Thoracic aorta (tissue), 2 donors: ENCODE measurements around the gene CD63. TPM values are rescaled to one million over a fixed set of nuclear protein-coding genes. Genes with fewer than 3 reads are reported as not detected.

Source experiments
- ATAC-seq: fragments of 150-250 bp; one replicate; pipeline ENCODE4 v1.8.0; 2017; ENCODE audit warnings: low read depth; ENCODE audit not compliant: insufficient number of reproducible peaks, low FRiP score
- DNase-seq: peaks from one replicate; pipeline ENCODE4 v3.0.0-alpha.2; 2020; ENCODE audit warnings: low spot score
- H3K27ac ChIP-seq, 2 donors: fragments of 200-600 bp; sonication (generic); 1 replicate in 1 of 2; 2 replicates in 1 of 2; pipeline ENCODE4 v1.5.1; 2016; ENCODE audit warnings: mild to moderate bottlenecking in 2 of 2, moderate library complexity in 2 of 2
- H3K27me3 ChIP-seq: fragments of 200-600 bp; sonication (generic); replicated peaks from 2 replicates; pipeline ENCODE4 v1.6.0; 2016; ENCODE audit warnings: mild to moderate bottlenecking; ENCODE audit not compliant: insufficient read depth
- H3K36me3 ChIP-seq: fragments of 200-600 bp; sonication (generic); one replicate; pipeline ENCODE4 v1.5.1; 2016
- H3K4me1 ChIP-seq, 2 donors: fragments of 200-600 bp; sonication (generic); 1 replicate in 1 of 2; 2 replicates in 1 of 2; pipeline versions ENCODE4 v1.5.1 to v1.6.0; 2016; ENCODE audit warnings: low read depth in 2 of 2, mild to moderate bottlenecking in 1 of 2; ENCODE audit not compliant: control insufficient read depth in 1 of 2
- H3K4me3 ChIP-seq: fragments of 200-600 bp; sonication (generic); 2 replicates; pipeline ENCODE4 v1.5.1; 2016; ENCODE audit warnings: mild to moderate bottlenecking
- H3K9me3 ChIP-seq: fragments of 200-600 bp; sonication (generic); 2 replicates; pipeline ENCODE4 v1.5.1; 2016
- total RNA-seq, 2 donors: library from RNA; depleted of rRNA; stranded (reverse); fragments of >200 nt; gene quantifications; one replicate each; pipeline versions ENCODE4 v1.1.0 to v1.2.3, GENCODE V29; 2016
- TF ChIP-seq, protein P1 (sequence below): fragments of 200-600 bp; sonication (generic); IDR thresholded peaks from one replicate; pipeline ENCODE4 v1.5.1; 2019; ENCODE audit warnings: antibody characterized with exemption

The CD63 gene
- total RNA-seq, 2 donors from 2014 or later = 615 to 776 TPM

DNA sequence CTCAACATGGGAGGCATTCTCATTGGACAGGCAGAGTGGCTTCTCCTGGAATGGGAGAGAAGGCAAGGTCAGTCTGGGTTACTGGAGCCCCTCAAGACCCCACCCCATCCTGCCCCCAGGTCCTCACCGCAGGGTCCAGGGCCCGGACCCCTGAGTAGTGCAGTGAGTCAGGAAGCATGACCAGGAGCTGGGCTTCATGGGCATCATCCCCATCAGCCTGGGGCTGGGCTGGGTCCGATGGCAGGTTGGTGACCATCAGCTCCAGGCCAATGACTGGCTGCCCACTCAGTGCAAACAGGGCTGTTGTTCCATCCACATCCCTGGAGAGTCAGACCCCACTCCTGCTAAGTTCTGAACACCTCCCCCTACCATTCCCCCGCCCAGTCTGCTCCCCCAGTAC, 34.2 kb downstream of the CD63 start:
- H3K36me3 ChIP-seq = peaks cover 78% of the 10 kb centered on the region
- H3K4me1 ChIP-seq = no peaks in the 10 kb centered on the region
- H3K9me3 ChIP-seq = no peaks in the 10 kb centered on the region
- no peak overlapping the region for H3K4me3 ChIP-seq
- no peaks in the 10 kb centered on the region for H3K27me3 ChIP-seq
- TF ChIP-seq, protein P1, sequence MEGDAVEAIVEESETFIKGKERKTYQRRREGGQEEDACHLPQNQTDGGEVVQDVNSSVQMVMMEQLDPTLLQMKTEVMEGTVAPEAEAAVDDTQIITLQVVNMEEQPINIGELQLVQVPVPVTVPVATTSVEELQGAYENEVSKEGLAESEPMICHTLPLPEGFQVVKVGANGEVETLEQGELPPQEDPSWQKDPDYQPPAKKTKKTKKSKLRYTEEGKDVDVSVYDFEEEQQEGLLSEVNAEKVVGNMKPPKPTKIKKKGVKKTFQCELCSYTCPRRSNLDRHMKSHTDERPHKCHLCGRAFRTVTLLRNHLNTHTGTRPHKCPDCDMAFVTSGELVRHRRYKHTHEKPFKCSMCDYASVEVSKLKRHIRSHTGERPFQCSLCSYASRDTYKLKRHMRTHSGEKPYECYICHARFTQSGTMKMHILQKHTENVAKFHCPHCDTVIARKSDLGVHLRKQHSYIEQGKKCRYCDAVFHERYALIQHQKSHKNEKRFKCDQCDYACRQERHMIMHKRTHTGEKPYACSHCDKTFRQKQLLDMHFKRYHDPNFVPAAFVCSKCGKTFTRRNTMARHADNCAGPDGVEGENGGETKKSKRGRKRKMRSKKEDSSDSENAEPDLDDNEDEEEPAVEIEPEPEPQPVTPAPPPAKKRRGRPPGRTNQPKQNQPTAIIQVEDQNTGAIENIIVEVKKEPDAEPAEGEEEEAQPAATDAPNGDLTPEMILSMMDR = no peak
- ATAC-seq = no peak
- H3K27ac ChIP-seq = no peak overlapping the region
- no peak for DNase-seq

DNA sequence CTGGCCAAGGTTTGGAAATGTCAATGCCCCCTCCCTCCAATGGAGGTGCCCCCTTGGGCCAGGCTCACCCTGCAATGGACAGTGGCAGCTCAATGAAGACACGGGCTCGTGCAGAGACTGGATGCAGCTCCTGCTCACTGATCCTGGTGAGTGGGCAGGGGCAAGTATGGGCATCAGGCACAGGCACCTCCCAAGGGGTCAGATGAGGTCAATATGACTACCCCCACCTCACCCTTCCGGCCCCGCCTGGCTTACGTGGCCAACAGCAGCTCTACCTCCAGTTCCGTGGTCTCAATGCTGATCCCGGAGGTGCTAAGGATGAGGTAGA, 34.7 kb downstream of the CD63 start:
- ATAC-seq (no peak), DNase-seq (no peak)
- Histone ChIP-seq H3K4me1 (no peaks in the 10 kb centered on the region), H3K27ac (no peak overlapping the region), H3K9me3 (no peaks in the 10 kb centered on the region), H3K27me3 (no peaks in the 10 kb centered on the region), H3K36me3 (peaks cover 74% of the 10 kb centered on the region), H3K4me3 (no peak overlapping the region)
- TF ChIP-seq, protein P1 = no peak

DNA sequence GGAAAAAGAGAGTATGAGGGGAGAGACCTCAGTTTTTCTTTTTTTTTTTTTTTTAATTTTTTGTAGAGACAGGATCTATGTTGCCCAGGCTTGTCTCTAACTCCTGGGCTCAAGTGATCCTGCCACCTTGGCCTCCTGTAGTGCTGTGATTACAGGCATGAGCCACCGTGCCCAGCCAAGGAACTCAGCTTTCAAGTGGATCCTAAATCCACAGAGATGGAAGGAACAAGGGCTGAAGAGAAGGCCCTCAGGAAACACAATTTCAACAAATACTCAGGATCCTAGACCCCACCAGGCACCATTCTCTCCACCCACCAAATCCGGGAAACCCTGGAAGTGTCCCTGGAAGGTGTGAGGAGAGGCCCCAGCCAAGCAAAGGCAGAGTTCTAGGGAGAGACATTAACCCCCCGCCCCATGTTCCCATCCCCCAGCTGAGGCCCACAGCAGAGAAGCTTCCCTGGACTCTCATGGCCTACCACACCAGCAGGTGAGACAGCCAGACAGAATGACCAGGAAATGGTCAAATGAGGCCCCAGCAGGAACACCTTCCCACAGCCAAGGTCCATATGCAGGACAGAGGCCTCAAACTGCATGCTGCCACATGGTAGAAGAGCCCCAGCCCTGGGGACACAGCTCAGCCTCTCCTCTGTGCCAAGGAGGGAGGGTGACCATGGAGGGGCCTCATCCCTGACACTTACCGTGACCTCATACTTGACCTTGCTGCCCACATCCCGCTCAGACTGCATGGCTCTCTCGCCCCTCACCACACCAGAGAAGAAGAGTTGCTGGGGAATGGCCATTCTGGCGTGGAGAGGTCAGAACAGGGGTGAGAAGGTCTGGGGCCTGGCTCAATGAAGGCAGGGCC, 35.3 kb downstream of the CD63 start:
- Histone ChIP-seq H3K9me3 (no peaks in the 10 kb centered on the region), H3K27me3 (no peaks in the 10 kb centered on the region), H3K36me3 (peaks cover 73% of the 10 kb centered on the region), H3K4me1 (no peaks in the 10 kb centered on the region), H3K27ac (no peak overlapping the region), H3K4me3 (no peak overlapping the region)
- TF ChIP-seq, protein P1 = no peak
- ATAC-seq (no peak), DNase-seq (no peak)

DNA sequence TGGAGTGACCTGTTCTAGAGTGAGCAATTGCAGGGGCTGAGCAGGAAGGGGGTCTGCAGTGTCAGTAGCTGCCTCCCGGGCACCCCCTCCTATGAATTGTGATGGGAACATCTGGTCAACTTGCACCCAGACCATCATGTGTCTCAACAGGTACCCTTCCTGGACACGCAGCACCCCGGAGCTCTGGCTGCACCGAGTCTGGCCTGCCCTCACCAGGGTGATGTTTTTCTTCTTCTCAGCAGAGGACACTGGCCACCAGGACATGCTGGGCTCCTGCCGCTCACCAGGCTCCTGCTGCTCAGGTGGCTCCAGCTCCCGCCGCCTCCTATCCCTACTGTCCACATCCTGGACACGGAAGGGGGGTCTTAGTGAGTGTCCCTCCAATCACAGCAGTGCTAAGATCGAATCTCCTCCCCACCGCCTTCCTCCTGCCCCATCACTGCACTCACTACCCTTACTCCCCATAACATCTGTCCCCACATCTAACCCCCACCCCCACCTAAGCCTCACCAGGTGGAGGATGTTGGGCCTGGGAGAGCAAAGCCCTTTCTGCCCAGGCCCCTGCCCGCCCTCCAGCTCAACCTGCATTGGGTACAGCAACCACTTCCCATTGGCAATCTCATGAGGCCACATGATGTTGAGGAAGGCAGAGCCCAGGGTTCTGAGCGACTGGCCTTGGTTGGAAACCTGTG, 36.0 kb downstream of the CD63 start:
- no peak for DNase-seq
- Histone ChIP-seq H3K9me3 (no peaks in the 10 kb centered on the region), H3K36me3 (peaks cover 75% of the 10 kb centered on the region), H3K4me3 (no peak overlapping the region), H3K27me3 (no peaks in the 10 kb centered on the region), H3K4me1 (no peaks in the 10 kb centered on the region), H3K27ac (no peak overlapping the region)
- TF ChIP-seq, protein P1 = no peak
- ATAC-seq = no peak
